Embryonic facial prominence (tissue), 1 donor: ENCODE data around the gene FAM20A.
"Not testable (repeated sequence)": the region's sequence is repeated elsewhere in the genome, so short reads cannot be mapped to it uniquely, and the experiment has no call there.

Experiments
- DNase-seq: peaks from one replicate; pipeline ENCODE4 v3.0.0-alpha.2; 2016; ENCODE audit errors: extremely low spot score

FAM20A gene

GRCh38 chr17:68492394-68493054 lies 108.6 kb downstream of the FAM20A start:
- not testable (repeated sequence) for DNase-seq

- DNase-seq: no peak
These were observed 109.6 kb downstream of the FAM20A start for GRCh38 chr17:68491381-68492231.

GRCh38 chr17:68489919-68490318 lies 111.2 kb downstream of the FAM20A start:
- DNase-seq: no peak
